Fibroblast of lung (primary cell): ENCODE results near the gene EIF3F. TPM values are rescaled to one million over a fixed set of nuclear protein-coding genes. Genes with fewer than 3 reads are reported as not detected.

Experiments used
- DNase-seq, 2 donors: peaks; one replicate each; pipeline versions ENCODE4 v3.0.0 to v3.0.0-alpha.2; 2010; ENCODE audit warnings: low read depth in 2 of 2
- H2AFZ ChIP-seq: 2 replicates; pipeline ENCODE4 v1.5.1; 2012; ENCODE audit warnings: low read length, control low read depth, inconsistent platforms
- H3K27ac ChIP-seq: 2 replicates; pipeline ENCODE4 v1.5.1; 2011; ENCODE audit warnings: low read length, control low read depth; ENCODE audit not compliant: insufficient read depth
- H3K27me3 ChIP-seq: 2 replicates; pipeline ENCODE4 v1.5.1; 2011; ENCODE audit warnings: mild to moderate bottlenecking, low read length; ENCODE audit not compliant: control insufficient read depth, insufficient read depth
- H3K36me3 ChIP-seq: 2 replicates; pipeline ENCODE4 v1.5.1; 2011; ENCODE audit warnings: low read length; ENCODE audit not compliant: control insufficient read depth, insufficient read depth
- H3K4me1 ChIP-seq: 2 replicates; pipeline ENCODE4 v1.5.1; 2011; ENCODE audit warnings: low read length; ENCODE audit not compliant: control insufficient read depth, insufficient read depth; ENCODE audit errors: extremely low read depth
- H3K4me2 ChIP-seq: 2 replicates; pipeline ENCODE4 v1.5.1; 2011; ENCODE audit warnings: low read length, control low read depth; ENCODE audit not compliant: insufficient read depth; ENCODE audit errors: extremely low read depth
- H3K4me3 ChIP-seq, 4 experiments: fragments of 200-600 bp in 1 of 4; sonication (generic) in 1 of 4; replicated peaks in 1 of 4; 2 replicates each; pipeline ENCODE4 v1.5.1; 2011 to 2016; ENCODE audit warnings: low read length in 4 of 4, low read depth in 3 of 4, mild to moderate bottlenecking in 3 of 4, control low read depth in 2 of 4, inconsistent platforms in 1 of 4, mixed read lengths in 1 of 4; ENCODE audit not compliant: insufficient read depth in 1 of 4; ENCODE audit errors: control extremely low read depth in 1 of 4
- H3K79me2 ChIP-seq: 2 replicates; pipeline ENCODE4 v1.5.1; 2012; ENCODE audit warnings: mild to moderate bottlenecking, low read length, inconsistent platforms; ENCODE audit not compliant: control insufficient read depth, insufficient read depth
- H3K9ac ChIP-seq: 2 replicates; pipeline ENCODE4 v1.5.1; 2011; ENCODE audit warnings: mild to moderate bottlenecking, low read length, control low read depth; ENCODE audit not compliant: insufficient read depth
- H3K9me3 ChIP-seq: 2 replicates; pipeline ENCODE4 v1.5.1; 2012; ENCODE audit warnings: low read depth, low read length; ENCODE audit not compliant: control insufficient read depth, insufficient read depth
- H4K20me1 ChIP-seq: 2 replicates; pipeline ENCODE4 v1.5.1; 2011; ENCODE audit warnings: low read length; ENCODE audit not compliant: control insufficient read depth, insufficient read depth; ENCODE audit errors: extremely low read depth
- EZH2 ChIP-seq: IDR thresholded peaks from 2 replicates; pipeline ENCODE4 v1.5.1; 2012; ENCODE audit warnings: low read length, control low read depth, mild to moderate bottlenecking; ENCODE audit errors: missing control alignments
- polyA plus RNA-seq, 2 donors: library from polyadenylated mRNA; depleted of rRNA in 1 of 2; stranded (reverse) in 1 of 2; unstranded in 1 of 2; fragments of >200 nt; gene quantifications; 2 replicates each; pipeline ENCODE4 v1.2.1, GENCODE V29; 2011 to 2012; ENCODE audit warnings: missing spikeins in 1 of 2
- total RNA-seq: library from RNA; depleted of rRNA; stranded (reverse); fragments of >200 nt; gene quantifications from 2 replicates; pipeline ENCODE4 v1.2.1, GENCODE V29; 2014
- TF ChIP-seq, protein P1 (sequence below), 2 donors: IDR thresholded peaks in 1 of 2; conservative IDR thresholded peaks in 1 of 2; 1 replicate in 1 of 2; 2 replicates in 1 of 2; pipeline ENCODE4 v1.5.1; 2011 to 2012; ENCODE audit warnings: low read length in 2 of 2, control low read depth in 1 of 2, inconsistent platforms in 1 of 2, low read depth in 1 of 2, mild to moderate bottlenecking in 1 of 2

Gene EIF3F
- total and polyA plus RNA-seq, 2 donors (not counting 1 experiment from before 2014, with no cell fraction given), result 303 to 323 TPM

DNA sequence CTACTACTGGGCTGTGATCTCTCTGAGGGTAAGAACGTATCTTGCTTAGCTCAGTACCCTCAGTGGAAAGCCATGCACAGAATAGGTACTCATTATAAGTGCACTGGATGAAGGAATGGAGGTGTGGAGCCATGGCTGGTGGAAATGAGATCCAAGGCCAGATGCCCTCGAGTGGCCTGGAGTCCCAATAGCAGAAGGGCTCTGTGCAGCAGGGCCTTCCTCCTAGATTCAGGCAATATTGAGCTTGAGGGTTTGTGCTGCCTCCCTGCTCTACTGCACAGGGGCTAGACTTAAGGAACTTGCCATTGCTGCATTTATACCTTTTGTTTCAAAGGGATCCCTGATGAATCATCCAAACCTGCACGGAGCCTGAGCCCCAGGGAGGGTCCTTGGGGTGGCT is 60.2 kb downstream of the EIF3F start:
- Histone ChIP-seq H3K27ac (no peak overlapping the region), H3K27me3 (no peaks in the 10 kb centered on the region), H3K79me2 (no peaks in the 10 kb centered on the region), H3K4me3 (no peak overlapping the region), H4K20me1 (no peaks in the 10 kb centered on the region), H3K4me2 (no peak overlapping the region), H3K36me3 (no peaks in the 10 kb centered on the region), H2AFZ (no peak overlapping the region), H3K9ac (no peak overlapping the region), H3K4me1 (no peaks in the 10 kb centered on the region), H3K9me3 (no peaks in the 10 kb centered on the region)
- TF ChIP-seq EZH2, result no peak
- TF ChIP-seq, protein P1, sequence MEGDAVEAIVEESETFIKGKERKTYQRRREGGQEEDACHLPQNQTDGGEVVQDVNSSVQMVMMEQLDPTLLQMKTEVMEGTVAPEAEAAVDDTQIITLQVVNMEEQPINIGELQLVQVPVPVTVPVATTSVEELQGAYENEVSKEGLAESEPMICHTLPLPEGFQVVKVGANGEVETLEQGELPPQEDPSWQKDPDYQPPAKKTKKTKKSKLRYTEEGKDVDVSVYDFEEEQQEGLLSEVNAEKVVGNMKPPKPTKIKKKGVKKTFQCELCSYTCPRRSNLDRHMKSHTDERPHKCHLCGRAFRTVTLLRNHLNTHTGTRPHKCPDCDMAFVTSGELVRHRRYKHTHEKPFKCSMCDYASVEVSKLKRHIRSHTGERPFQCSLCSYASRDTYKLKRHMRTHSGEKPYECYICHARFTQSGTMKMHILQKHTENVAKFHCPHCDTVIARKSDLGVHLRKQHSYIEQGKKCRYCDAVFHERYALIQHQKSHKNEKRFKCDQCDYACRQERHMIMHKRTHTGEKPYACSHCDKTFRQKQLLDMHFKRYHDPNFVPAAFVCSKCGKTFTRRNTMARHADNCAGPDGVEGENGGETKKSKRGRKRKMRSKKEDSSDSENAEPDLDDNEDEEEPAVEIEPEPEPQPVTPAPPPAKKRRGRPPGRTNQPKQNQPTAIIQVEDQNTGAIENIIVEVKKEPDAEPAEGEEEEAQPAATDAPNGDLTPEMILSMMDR (conservative IDR thresholded peaks at IDR 0.05 in 1 of 2, IDR thresholded peaks at IDR 0.05 in 1 of 2; ENCODE audit: low read depth in 1 of 2, low read length in 2 of 2), result no peak
- DNase-seq, result no peak

DNA sequence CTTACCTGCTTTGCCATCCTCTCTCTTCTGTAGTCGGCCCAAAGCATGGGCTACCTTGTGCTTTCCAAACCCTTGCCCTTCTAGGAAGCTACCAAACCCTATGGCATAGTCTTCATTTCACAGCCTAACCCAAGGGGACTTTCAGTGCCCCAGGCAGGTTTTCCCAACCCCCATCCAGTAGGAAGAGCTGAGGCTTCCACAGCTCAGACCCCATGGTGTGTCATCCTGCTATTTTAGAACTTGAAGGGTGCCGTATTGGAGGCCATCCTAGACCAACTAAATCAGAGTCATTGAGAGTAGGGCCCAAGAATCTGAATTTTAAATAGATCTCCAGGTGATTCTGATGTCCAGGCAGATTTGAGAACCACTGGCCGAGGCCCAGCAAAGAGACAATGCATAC is 61.9 kb downstream of the EIF3F start:
- Histone ChIP-seq H3K4me3 (no peak overlapping the region), H3K36me3 (no peaks in the 10 kb centered on the region), H3K4me1 (no peaks in the 10 kb centered on the region), H3K27ac (no peak overlapping the region), H3K4me2 (no peak overlapping the region), H3K9me3 (no peaks in the 10 kb centered on the region), H2AFZ (no peak overlapping the region), H3K79me2 (no peaks in the 10 kb centered on the region), H3K27me3 (no peaks in the 10 kb centered on the region), H3K9ac (no peak overlapping the region), H4K20me1 (no peaks in the 10 kb centered on the region)
- TF ChIP-seq EZH2, result no peak
- TF ChIP-seq, protein P1 (conservative IDR thresholded peaks at IDR 0.05 in 1 of 2, IDR thresholded peaks at IDR 0.05 in 1 of 2; ENCODE audit: low read depth in 1 of 2, low read length in 2 of 2), result no peak
- no peak for DNase-seq

Other genes starting within 250 kb of the EIF3F start
- gene OR5P2, start 190.4 kb upstream of the EIF3F start, total RNA-seq, result 0.17 TPM in 1 of 2 replicates, not detected in the other
- not detected in 2 replicates for gene OR5P2, start 190.4 kb upstream of the EIF3F start, polyA plus RNA-seq
- gene OR5P3, start 156.5 kb upstream of the EIF3F start, total RNA-seq, result not detected in 2 replicates
- gene OR5P3, start 156.5 kb upstream of the EIF3F start, polyA plus RNA-seq, result not detected in 2 replicates
- under 0.01 TPM in 1 of 2 replicates, not detected in the other for gene OR10A6, start 56.1 kb upstream of the EIF3F start, total RNA-seq
- 0.05 and 0.06 TPM in 2 replicates for gene OR10A6, start 56.1 kb upstream of the EIF3F start, polyA plus RNA-seq
- 0.17 TPM in 1 of 2 replicates, not detected in the other for gene OR10A3, start 45.6 kb upstream of the EIF3F start, total RNA-seq
- gene OR10A3, start 45.6 kb upstream of the EIF3F start, polyA plus RNA-seq, result 0.07 TPM in 1 of 2 replicates, not detected in the other
- gene NLRP10, start 21.9 kb upstream of the EIF3F start, total RNA-seq, result 0.26 and 9.6 TPM in 2 replicates
- gene NLRP10, start 21.9 kb upstream of the EIF3F start, polyA plus RNA-seq, result 2.2 and 4.8 TPM in 2 replicates
- 9.6 and 10.3 TPM in 2 replicates for gene TUB, start 93.9 kb downstream of the EIF3F start, total RNA-seq
- gene TUB, start 93.9 kb downstream of the EIF3F start, polyA plus RNA-seq, result 5.7 and 10.4 TPM in 2 replicates
- not detected in 2 replicates for gene RIC3, start 181.7 kb downstream of the EIF3F start, total RNA-seq
- not detected in 2 replicates for gene RIC3, start 181.7 kb downstream of the EIF3F start, polyA plus RNA-seq